ENCODE data around the gene NKX1-1.
"Not testable (repeated sequence)": the region's sequence is repeated elsewhere in the genome, so short reads cannot be mapped to it uniquely, and the experiment has no call there.

Gene NKX1-1

DNA sequence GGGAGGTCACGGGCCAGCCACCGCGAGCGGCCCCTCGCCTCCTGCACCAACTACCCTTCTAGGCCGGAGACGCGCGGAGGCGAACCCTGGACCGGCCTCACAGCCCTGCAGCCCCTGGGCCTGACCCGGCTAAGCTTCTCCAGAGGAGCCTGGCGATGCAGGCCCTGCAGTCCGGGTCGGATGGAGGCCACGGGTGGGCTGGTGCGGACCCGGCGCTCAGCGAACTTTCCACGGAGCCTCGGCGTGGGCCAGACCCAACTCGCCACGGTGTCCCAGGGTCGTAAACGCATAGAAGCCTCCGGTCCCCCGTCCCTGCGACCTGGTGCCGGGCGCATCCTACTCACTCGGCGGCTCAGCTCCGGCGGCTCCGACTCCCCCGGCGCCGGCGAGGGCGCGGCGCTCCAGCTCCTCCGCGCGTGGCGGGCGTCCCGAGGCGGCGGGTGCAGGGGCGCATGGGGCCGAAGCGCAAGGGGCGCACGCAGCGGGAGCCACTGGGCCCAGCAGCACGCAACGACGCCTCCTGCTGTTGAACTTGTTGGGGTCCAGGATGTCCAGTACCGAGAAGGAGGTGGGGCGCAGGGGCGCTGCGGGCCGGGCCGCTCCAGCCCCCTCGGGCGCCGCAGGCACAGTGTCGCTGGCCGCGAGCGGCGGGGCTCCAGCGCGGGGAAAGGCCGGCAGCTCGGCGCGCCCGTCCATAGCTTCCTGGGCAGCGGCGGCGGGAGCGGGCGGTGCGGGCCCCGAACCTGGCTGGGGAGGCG is 427 bp downstream of the NKX1-1 start:
- no peak for DNase-seq

DNA sequence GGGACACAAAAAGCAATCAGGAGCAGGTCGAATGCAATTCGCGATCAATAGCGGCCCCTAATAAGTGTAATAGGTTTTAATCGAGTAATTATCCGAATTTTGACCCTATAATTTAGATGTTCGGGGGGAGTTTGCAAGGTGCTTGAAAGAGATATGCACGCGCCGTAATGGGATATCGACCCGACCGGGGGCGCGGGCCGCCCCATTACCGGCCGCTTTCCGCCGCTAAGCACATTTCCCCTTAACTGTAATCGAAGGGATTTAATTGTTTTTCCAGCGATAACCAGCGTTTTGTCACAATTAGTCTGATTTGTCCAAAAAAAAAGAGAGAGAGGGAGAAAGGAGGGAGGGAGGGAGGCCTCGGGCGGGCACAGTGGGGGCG is 997 bp downstream of the NKX1-1 start:
- DNase-seq: no peak

DNA sequence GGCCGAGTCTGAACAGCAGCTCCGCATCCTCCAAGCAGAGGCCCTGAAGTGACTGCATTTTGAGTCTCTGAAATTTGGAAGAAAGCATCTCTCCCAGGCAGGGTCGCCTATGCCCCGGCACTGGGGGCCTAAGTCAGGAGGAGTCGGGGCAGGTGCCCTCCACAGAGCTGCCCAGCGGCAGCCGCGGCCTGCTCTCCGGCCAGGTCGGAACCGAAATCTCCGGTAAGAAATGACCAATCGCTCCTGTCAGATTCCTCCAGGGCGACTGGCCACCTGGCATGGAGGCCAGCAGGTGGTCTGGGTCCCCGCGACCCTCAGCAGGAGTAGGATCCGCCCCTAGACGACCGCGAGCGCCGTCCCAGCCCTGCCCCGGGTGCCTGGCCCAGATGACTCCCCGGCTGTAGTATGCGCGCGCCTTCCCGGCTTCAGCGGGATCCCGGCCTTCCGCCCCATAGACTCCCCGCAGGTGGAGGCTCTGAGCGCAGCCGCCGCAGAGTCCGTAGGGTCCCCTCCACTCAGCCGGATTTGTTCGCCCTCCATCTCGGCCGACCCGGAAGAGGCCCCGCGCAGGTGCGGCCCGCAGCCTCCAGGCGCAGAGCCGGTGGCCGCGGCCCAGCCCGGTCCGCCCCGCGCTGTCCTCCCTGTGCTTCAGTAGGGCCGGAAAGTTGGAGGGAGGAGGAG is 1.5 kb downstream of the NKX1-1 start:
- no peak for DNase-seq

- no peak for DNase-seq
Observed at GRCh38 chr4:1403591-1404572, 2.4 kb downstream of the NKX1-1 start.

DNA sequence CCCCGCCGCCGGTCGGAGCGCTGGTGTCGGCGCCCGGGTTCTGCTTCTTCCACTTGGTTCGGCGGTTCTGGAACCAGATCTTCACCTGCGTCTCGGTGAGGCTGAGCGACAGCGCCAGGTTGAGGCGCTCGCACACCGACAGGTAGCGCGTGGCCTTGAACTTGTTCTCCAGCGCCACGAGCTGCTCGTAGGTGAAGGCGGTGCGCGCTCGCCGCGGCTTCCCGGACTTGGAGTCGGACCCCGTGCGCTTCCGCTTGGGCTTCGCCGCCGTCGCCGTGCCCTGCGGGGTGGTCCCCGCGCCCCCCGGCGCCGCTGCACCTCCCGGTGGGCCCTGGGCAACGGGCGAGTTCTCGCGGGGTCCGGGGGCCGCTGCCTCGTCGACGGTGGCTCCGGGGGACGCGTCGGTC is 3.1 kb downstream of the NKX1-1 start:
- no peak for DNase-seq

DNA sequence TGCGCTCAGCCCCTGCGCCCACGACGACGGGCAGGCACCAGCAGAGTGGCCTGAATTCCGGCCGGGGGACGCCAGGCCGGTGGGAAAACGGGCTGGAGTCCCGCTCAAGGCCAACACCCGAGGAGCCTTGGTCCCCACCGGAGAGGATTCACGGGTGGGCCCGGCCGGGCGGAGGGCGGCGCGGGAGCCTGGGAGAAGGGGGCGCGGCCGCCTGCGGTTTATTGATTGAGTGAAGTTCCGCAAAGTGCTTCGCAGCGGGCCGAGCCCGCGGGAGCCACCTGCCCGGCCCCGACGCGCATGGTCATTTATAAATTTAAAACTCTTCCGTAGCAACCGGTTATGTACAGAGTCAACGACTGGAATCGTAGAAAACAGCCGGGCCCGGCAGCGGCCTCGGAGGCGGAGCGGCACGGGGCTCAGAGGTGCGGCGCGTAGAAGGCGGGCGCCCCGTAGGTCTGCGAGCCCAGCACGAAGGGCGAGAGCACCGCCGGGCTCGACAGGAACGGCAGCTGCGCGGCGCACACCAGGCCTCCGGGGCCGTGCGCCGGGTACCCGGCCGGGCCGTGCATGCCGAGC is 3.6 kb downstream of the NKX1-1 start:
- no peak for DNase-seq

DNA sequence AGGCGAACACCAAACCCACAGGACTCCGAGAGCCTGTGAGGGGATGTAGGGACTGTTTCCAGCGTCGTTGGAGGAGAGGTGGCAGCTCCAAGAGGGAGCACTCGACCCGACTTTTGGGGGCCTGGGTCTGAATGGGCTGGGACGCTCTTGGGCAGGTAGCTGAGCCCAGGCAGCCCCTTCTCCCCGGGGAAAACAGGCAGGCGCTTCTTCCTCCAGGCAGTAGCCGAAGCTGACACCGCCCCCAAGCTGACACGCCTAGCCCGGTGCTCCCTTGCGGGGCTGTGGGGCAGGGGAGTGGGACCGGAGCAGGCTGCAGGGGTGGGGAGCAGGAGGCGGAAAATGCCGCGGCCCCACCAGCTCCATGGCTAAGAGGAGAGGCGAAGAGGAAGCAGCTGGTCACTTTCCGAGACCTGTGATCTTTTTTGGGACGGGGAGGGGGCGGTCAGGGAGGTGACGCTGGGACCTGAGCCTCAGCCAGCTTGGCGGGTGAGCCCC is 4.2 kb downstream of the NKX1-1 start:
- DNase-seq: no peak

DNA sequence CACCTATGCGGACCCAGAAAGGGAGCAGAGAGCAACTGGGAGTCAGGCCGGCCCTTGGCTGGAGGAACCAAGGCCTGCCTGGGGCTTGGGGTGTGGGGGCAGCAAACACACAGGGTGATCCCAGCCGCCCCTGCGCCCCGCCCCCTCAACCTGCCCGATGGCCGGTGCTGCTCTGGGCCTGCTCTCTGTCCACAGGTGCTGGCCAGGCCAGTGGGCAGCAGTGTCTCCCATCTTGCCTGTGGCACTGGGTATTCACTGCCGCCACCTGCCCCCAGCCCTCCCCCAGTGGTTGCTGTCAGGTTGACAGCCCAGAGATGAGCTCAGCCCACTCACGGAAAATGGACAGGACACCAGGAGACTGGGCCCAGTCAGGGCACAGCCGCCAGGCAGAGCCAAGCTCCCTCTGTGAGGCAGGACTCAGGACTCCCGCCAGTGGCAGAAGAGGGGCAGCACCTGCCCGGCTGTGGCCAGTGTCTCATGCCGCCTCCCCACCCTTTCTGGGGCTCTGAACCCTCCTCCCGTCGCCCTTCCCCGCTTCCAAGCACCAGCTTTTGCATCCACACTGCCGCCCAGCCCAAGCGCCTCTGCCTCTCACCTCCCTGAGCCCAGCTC is 4.7 kb downstream of the NKX1-1 start:
- DNase-seq: no peak

- DNase-seq: no peak
Observed at GRCh38 chr4:1400831-1401408, 5.3 kb downstream of the NKX1-1 start.

DNA sequence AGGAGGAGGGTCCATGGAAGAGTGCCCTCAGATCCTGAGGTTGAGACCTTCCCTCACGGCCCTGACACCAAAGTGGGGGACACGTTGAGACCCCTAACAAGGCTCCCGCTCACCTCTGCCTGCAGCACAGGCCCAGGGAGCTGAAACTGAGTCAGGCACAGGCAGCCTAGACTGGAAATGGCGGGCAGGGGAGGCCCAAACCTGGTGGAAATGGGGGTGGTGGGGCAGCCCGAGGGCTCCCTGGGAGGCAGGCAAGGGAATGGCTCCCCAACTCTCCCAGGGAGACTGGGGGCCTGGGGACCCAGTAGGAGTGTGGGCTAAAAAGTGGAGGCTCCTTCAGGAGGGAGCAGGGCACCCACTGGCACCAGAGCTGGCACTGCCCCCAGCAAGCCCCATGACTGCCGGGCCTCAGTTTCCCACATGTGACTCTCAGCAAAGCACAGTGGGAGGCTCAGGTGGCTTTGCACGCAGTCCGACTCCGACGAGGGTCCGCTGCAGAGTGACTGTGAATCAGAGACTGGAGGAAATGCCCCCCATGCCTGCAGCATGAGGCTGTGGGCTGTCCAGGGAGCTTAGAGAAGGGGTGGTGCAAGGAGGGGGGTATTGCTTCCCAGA is 5.9 kb downstream of the NKX1-1 start:
- no peak for DNase-seq

GRCh38 chr4:1399508-1400190 is 6.6 kb downstream of the NKX1-1 start:
- DNase-seq: no peak

- DNase-seq: no peak
Observed at GRCh38 chr4:1398681-1399507, 7.3 kb downstream of the NKX1-1 start.

- no peak for DNase-seq
Observed at GRCh38 chr4:1396806-1397455, 9.3 kb downstream of the NKX1-1 start.

GRCh38 chr4:1395941-1396805 is 10.1 kb downstream of the NKX1-1 start:
- no peak for DNase-seq

- DNase-seq: not testable (repeated sequence)
Observed at GRCh38 chr4:1395389-1395820, 10.8 kb downstream of the NKX1-1 start.

GRCh38 chr4:1394554-1395388 is 11.5 kb downstream of the NKX1-1 start:
- not testable (repeated sequence) for DNase-seq

Data from amygdala (tissue), 56 donors.